ENCODE data around the gene LITAF.

- TF ChIP-seq CTCF (IDR thresholded peaks at IDR 0.05) = no peak
- no peak for TF ChIP-seq POLR2A (IDR thresholded peaks at IDR 0.05)
Measured at GRCh38 chr16:11507991-11508390, 78.7 kb downstream of the LITAF start.

Data from adrenal gland (tissue), 5 donors.